ENCODE measurements around the gene ITLN2. TPM values are rescaled to one million over a fixed set of nuclear protein-coding genes. Genes with fewer than 3 reads are reported as not detected.

Gene ITLN2
- total RNA-seq: not detected in 2 replicates

DNA sequence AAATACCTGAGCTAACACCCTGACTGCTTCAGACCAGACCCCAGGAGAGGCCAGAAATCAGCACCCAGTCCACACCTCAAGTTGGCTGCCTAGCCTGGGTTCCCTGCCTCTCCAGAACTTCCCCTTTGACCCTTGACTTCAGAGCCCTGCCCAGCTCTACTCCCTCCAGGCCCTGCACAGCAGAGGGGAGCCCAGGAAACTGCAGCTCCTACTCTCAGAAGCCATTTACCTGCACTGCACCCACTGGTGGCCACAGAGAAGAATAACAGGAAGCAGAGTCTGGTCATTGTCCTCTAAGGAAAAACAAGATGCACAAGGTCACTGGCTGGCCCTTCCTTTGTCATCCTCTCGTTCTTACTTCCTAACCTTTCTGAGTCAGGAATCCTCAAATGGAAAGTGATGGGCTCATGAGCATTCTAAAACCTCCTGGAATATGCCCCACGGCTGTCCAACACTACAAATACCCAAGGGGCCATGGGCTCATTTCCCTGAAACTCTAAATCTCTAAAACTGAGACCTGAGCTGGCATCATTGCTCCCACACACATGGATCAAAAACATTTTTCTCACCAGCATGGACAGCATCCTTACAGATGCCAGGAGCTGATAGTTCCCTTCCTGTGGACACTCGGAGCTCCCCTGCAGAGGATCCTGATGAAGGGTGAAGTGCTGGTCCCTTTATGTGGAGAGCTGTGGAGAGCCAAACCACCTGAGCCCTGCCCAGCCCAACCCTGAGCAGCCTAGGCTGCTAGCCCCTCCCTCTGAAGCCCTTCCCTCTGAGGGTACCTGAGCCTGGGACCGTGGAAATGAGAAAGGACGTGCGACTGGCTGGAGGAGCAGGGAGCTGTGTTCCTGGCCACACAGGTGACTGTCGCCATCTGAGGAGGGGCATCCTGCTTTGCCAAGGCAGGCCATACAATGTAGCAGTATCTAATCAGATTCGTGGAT is at the start of gene ITLN2:
Gene ITLN2, minus strand, starts transcription at position 652 of the 947 bp plus-strand sequence. Its CDS starts 68 bp downstream, at position 584.

Other genes with a start within 250 kb of the ITLN2 start
- not detected in 2 replicates for gene CD48, start 243.0 kb downstream of the ITLN2 start, total RNA-seq
- not detected in 2 replicates for gene SLAMF7, start 215.6 kb downstream of the ITLN2 start, total RNA-seq
- not detected in 2 replicates for gene LY9, start 158.6 kb downstream of the ITLN2 start, total RNA-seq
- not detected in 2 replicates for gene CD244, start 91.9 kb downstream of the ITLN2 start, total RNA-seq
- gene ITLN1, start 69.6 kb downstream of the ITLN2 start, total RNA-seq: not detected in 2 replicates
- gene F11R, start 66.3 kb upstream of the ITLN2 start, total RNA-seq: 144 and 239 TPM in 2 replicates
- gene TSTD1, start 84.2 kb upstream of the ITLN2 start, total RNA-seq: 2.4 and 3.6 TPM in 2 replicates
- 72.8 and 82.5 TPM in 2 replicates for gene USF1, start 91.2 kb upstream of the ITLN2 start, total RNA-seq
- not detected in 2 replicates for gene ARHGAP30, start 115.1 kb upstream of the ITLN2 start, total RNA-seq
- gene NECTIN4, start 134.7 kb upstream of the ITLN2 start, total RNA-seq: under 0.01 and 0.65 TPM in 2 replicates
- gene KLHDC9, start 143.6 kb upstream of the ITLN2 start, total RNA-seq: 0.86 and 1.3 TPM in 2 replicates
- gene PFDN2, start 163.2 kb upstream of the ITLN2 start, total RNA-seq: 34.3 and 40.9 TPM in 2 replicates
- 11.8 and 13.9 TPM in 2 replicates for gene NIT1, start 163.3 kb upstream of the ITLN2 start, total RNA-seq
- gene DEDD, start 177.9 kb upstream of the ITLN2 start, total RNA-seq: 43.8 and 45.7 TPM in 2 replicates
- 105 and 120 TPM in 2 replicates for gene UFC1, start 199.2 kb upstream of the ITLN2 start, total RNA-seq
- gene USP21, start 204.7 kb upstream of the ITLN2 start, total RNA-seq: 5.9 and 6.2 TPM in 2 replicates
- gene PPOX, start 211.6 kb upstream of the ITLN2 start, total RNA-seq: 15.6 and 15.7 TPM in 2 replicates
- 37.6 and 39.5 TPM in 2 replicates for gene B4GALT3, start 222.7 kb upstream of the ITLN2 start, total RNA-seq
- gene ADAMTS4, start 244.2 kb upstream of the ITLN2 start, total RNA-seq: 14.0 and 44.2 TPM in 2 replicates
- gene NDUFS2, start 247.6 kb upstream of the ITLN2 start, total RNA-seq: 98.6 and 115 TPM in 2 replicates